ENCODE measurements around the gene HAVCR2. TPM values are rescaled to one million over a fixed set of nuclear protein-coding genes. Genes with fewer than 3 reads are reported as not detected.

HAVCR2 gene
- total and polyA plus RNA-seq, 3 experiments from 2014 or later = 6.3 to 7.5 (median 6.6) TPM

DNA sequence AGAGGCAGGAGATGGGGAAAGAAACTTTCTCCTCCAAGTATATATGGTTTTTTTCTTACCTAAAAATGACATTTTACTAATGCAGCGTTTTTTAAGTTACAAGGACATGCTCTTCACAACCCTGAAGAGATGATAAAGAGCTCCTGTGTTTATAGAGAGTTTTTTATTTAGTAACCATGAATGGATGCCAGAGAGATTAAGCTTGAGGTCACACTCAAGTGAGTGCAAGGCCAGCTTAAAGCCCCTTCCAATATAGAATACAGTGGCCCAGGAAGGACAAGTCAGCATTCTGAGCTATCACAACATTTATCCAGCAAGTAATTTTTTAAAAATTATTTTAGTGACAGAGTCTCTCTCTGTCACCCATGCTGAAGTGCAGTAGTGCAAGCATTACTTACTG is 6.7 kb upstream of the HAVCR2 start:
- no peak overlapping the region for H3K4me3 Mint-ChIP-seq
- H3K36me3 ChIP-seq (ENCODE audit: insufficient read depth, low read length) = no peaks in the 10 kb centered on the region
- peaks cover 9 to 18% (median 10%) of the 10 kb centered on the region in 3 donors for H3K4me1 Mint-ChIP-seq
- DNase-seq = no peak
- H3K9me3 ChIP-seq (ENCODE audit: low read length) = no peaks in the 10 kb centered on the region
- H3K4me1 ChIP-seq (ENCODE audit: insufficient read depth, low read length) = no peaks in the 10 kb centered on the region
- ChIA-PET CTCF (no interaction called here), POLR2A (no interaction called here)
- no peaks in the 10 kb centered on the region for H3K27me3 Mint-ChIP-seq
- H3K27me3 ChIP-seq (ENCODE audit: insufficient read depth, low read length, poor library complexity, severe bottlenecking) = no peaks in the 10 kb centered on the region
- H3K27ac Mint-ChIP-seq = peak overlapping the region in 2 of 8 donors; percentile 31 to 56
- H3K27ac ChIP-seq (ENCODE audit: low read depth, low read length) = no peak overlapping the region
- peaks cover 0 to 3% (median 0%) of the 10 kb centered on the region in 5 donors for H3K9me3 Mint-ChIP-seq
- H3K4me3 ChIP-seq (ENCODE audit: low read length) = no peak overlapping the region
- H3K36me3 Mint-ChIP-seq = peaks cover 0 to 4% (median 0%) of the 10 kb centered on the region in 3 donors

DNA sequence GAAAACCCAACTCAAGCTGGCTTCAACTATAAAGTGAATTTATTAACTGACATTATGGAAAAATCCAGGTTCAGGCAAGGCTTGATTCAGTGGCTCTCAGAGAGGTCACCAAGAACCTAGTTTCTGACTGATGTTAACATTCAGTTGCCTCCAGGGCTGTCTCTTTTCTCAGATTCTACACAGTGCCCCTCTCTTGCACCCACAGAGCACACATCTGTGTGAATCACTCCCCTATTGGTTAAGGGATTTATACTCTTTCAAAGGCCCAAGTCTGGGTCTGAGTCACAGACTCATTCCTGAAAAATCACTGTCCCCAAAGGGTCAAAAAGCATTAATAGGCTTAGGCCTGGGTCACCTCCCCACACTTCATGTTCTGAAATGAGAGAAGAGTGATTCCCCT is 6.2 kb upstream of the HAVCR2 start:
- Histone ChIP-seq H3K27ac (ENCODE audit: low read depth, low read length) (no peak overlapping the region), H3K4me1 (ENCODE audit: insufficient read depth, low read length) (no peaks in the 10 kb centered on the region), H3K36me3 (ENCODE audit: insufficient read depth, low read length) (no peaks in the 10 kb centered on the region), H3K9me3 (ENCODE audit: low read length) (no peaks in the 10 kb centered on the region), H3K4me3 (ENCODE audit: low read length) (no peak overlapping the region), H3K27me3 (ENCODE audit: insufficient read depth, low read length, poor library complexity, severe bottlenecking) (no peaks in the 10 kb centered on the region)
- Mint-ChIP-seq H3K4me3 (no peak overlapping the region), H3K36me3 (peaks cover 0 to 4% (median 0%) of the 10 kb centered on the region in 3 donors), H3K9me3 (peaks cover 0 to 3% (median 0%) of the 10 kb centered on the region in 5 donors), H3K27me3 (no peaks in the 10 kb centered on the region), H3K4me1 (peaks cover 10 to 22% (median 13%) of the 10 kb centered on the region in 3 donors), H3K27ac (peak overlapping the region in 1 of 8 donors; percentile 56)
- ChIA-PET POLR2A (no interaction called here), CTCF (interaction anchor here (1.7 kb wide), 1 partner anchor 17 kb away, joined by 4 read pairs; no protein-coding TSS in a partner anchor)
- DNase-seq = no peak

DNA sequence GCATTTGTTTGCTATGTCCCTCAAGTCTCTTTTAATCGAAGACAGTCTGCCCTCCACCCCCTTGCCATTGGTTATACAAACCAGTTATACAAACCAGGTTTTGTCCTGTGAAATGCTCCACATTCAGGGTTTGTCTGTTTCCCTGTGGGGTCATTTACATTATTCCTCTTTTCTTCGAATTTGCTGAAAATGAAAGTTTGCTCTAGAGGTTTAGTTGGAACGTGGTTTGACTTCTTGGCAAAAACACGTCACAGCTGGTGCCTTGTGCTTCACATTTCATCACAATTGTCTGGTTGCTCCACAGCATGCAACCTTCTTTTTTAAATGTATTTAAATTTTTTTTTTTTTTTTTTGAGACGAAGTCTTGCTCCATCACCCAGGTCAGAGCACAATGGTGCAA is 4.2 kb upstream of the HAVCR2 start:
- H3K27me3 ChIP-seq (ENCODE audit: insufficient read depth, low read length, poor library complexity, severe bottlenecking) = no peaks in the 10 kb centered on the region
- Mint-ChIP-seq H3K9me3 (no peaks in the 10 kb centered on the region), H3K4me1 (peaks cover 26 to 41% (median 32%) of the 10 kb centered on the region in 3 donors), H3K4me3 (no peak overlapping the region), H3K27ac (peak overlapping the region in 1 of 8 donors; percentile 29), H3K27me3 (no peaks in the 10 kb centered on the region), H3K36me3 (no peaks in the 10 kb centered on the region)
- H3K9me3 ChIP-seq (ENCODE audit: low read length) = no peaks in the 10 kb centered on the region
- H3K36me3 ChIP-seq (ENCODE audit: insufficient read depth, low read length) = no peaks in the 10 kb centered on the region
- peaks cover 17% of the 10 kb centered on the region for H3K4me1 ChIP-seq (ENCODE audit: insufficient read depth, low read length)
- no peak overlapping the region for H3K4me3 ChIP-seq (ENCODE audit: low read length)
- ChIA-PET CTCF (no interaction called here), POLR2A (no interaction called here)
- no peak overlapping the region for H3K27ac ChIP-seq (ENCODE audit: low read depth, low read length)
- no peak for DNase-seq

DNA sequence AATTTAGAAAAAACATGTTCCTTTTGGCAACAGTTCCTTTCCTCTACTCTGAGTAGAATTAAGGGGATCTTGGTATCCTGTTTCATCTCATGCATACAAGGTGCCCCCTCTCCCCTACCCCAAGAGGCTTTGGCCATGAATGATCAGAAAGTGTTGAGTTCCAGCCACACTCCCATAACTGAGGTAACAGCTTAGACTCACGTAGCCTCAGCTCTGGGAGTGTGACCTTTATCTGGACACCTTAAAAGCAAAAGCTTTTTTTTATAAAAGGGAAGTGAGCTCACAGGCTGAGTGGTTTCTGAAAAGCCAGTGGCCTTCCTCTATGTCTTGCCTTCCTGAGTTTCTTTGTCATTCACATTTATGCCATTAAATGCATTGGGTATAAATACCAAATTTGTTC is 900 bp upstream of the HAVCR2 start:
- Histone ChIP-seq H3K27ac (ENCODE audit: low read depth, low read length) (peak overlapping the region; percentile 34), H3K27me3 (ENCODE audit: insufficient read depth, low read length, poor library complexity, severe bottlenecking) (no peaks in the 10 kb centered on the region), H3K4me1 (ENCODE audit: insufficient read depth, low read length) (peaks cover 23% of the 10 kb centered on the region), H3K4me3 (ENCODE audit: low read length) (peak overlapping the region; percentile 62), H3K36me3 (ENCODE audit: insufficient read depth, low read length) (no peaks in the 10 kb centered on the region), H3K9me3 (ENCODE audit: low read length) (no peaks in the 10 kb centered on the region)
- no peaks in the 10 kb centered on the region for H3K27me3 Mint-ChIP-seq
- ChIA-PET CTCF (no interaction called here), POLR2A (interaction anchor here (2.2 kb wide), 1 partner anchor 33 kb away, joined by 12 read pairs; the partner anchor contains the start of gene MED7)
- no peaks in the 10 kb centered on the region for H3K36me3 Mint-ChIP-seq
- H3K4me1 Mint-ChIP-seq = peaks cover 29 to 40% (median 36%) of the 10 kb centered on the region in 3 donors
- peak overlapping the region; percentile 59 to 96 (median 92) for H3K27ac Mint-ChIP-seq
- no peaks in the 10 kb centered on the region for H3K9me3 Mint-ChIP-seq
- H3K4me3 Mint-ChIP-seq = peak overlapping the region; percentile 53 to 83 (median 80)
- DNase-seq = peak in 2 of 5 donors; percentile 17 to 31

DNA sequence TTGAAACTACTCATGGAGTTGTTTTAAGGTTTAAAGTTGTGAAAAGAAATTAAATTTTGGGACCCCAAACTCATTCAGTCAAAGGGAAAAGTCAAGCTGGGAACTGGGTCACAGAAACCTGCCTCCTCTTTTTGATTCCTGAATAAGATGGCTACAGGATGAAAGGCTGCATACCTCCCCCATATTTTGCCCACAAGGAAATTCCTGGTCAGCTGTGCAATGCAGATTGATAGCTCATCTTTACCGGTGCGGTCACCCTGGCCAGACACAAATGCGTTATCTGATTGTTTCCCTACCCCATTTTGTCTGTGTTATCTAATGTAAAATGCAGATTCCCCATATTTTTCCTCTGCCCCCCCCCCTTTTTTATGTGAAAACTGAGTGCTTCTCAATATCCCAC is 1.3 kb downstream of the HAVCR2 start:
- H3K4me1 Mint-ChIP-seq = peaks cover 29 to 43% (median 36%) of the 10 kb centered on the region in 3 donors
- no peaks in the 10 kb centered on the region for H3K27me3 ChIP-seq (ENCODE audit: insufficient read depth, low read length, poor library complexity, severe bottlenecking)
- H3K27ac Mint-ChIP-seq = peak overlapping the region in 6 of 8 donors; percentile 29 to 57 (median 40)
- ChIA-PET CTCF (no interaction called here), POLR2A (no interaction called here)
- H3K36me3 ChIP-seq (ENCODE audit: insufficient read depth, low read length) = no peaks in the 10 kb centered on the region
- H3K27me3 Mint-ChIP-seq = no peaks in the 10 kb centered on the region
- no peaks in the 10 kb centered on the region for H3K9me3 ChIP-seq (ENCODE audit: low read length)
- H3K27ac ChIP-seq (ENCODE audit: low read depth, low read length) = no peak overlapping the region
- DNase-seq = no peak
- no peak overlapping the region for H3K4me3 ChIP-seq (ENCODE audit: low read length)
- peaks cover 23% of the 10 kb centered on the region for H3K4me1 ChIP-seq (ENCODE audit: insufficient read depth, low read length)
- H3K36me3 Mint-ChIP-seq = peaks cover 0 to 2% (median 0%) of the 10 kb centered on the region in 3 donors
- no peaks in the 10 kb centered on the region for H3K9me3 Mint-ChIP-seq
- H3K4me3 Mint-ChIP-seq = peak overlapping the region in 3 of 7 donors; percentile 29 to 59 (median 47)

DNA sequence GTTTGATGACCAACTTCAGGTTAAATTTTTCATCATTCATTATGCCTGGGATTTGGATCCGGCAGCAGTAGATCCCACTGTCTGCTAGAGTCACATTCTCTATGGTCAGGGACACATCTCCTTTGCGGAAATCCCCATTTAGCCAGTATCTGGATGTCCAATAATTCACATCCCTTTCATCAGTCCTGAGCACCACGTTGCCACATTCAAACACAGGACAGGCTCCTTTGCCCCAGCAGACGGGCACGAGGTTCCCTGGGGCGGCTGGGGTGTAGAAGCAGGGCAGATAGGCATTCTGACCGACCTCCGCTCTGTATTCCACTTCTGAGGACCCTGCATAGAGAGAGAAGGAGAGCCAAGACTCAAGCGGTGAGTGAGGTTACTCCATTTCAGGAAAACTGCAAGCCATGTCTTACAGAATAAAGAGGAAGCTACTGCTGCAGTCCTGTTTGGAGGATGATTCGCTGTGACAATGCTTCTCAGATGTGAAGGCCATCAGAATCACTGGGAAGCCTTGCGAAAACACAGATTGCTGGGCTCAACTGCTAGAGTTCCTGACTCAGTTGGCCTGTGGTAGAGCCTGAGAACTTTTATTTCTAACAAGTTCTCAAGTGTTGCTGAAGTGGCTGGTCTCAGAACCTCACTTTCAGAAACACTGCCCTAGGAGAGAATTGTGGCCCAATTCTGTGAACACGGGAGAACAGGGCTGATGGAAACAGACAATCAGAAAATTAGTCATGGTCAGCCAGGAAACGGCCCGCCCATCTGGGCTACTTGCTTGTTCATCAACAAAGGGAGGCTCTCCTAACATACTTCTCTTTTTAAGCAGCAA is 2.0 kb downstream of the HAVCR2 start:
- Histone ChIP-seq H3K27me3 (ENCODE audit: insufficient read depth, low read length, poor library complexity, severe bottlenecking) (no peaks in the 10 kb centered on the region), H3K4me1 (ENCODE audit: insufficient read depth, low read length) (peaks cover 23% of the 10 kb centered on the region), H3K4me3 (ENCODE audit: low read length) (no peak overlapping the region), H3K36me3 (ENCODE audit: insufficient read depth, low read length) (no peaks in the 10 kb centered on the region), H3K27ac (ENCODE audit: low read depth, low read length) (no peak overlapping the region), H3K9me3 (ENCODE audit: low read length) (no peaks in the 10 kb centered on the region)
- Mint-ChIP-seq H3K27ac (peak overlapping the region in 4 of 8 donors; percentile 3 to 96 (median 52)), H3K27me3 (no peaks in the 10 kb centered on the region), H3K4me1 (peaks cover 29 to 43% (median 36%) of the 10 kb centered on the region in 3 donors), H3K9me3 (no peaks in the 10 kb centered on the region), H3K4me3 (peak overlapping the region in 4 of 7 donors; percentile 23 to 59 (median 42)), H3K36me3 (peaks cover 0 to 2% (median 0%) of the 10 kb centered on the region in 3 donors)
- CTCF ChIA-PET = no interaction called here
- POLR2A ChIA-PET = no interaction called here
- DNase-seq = no peak

DNA sequence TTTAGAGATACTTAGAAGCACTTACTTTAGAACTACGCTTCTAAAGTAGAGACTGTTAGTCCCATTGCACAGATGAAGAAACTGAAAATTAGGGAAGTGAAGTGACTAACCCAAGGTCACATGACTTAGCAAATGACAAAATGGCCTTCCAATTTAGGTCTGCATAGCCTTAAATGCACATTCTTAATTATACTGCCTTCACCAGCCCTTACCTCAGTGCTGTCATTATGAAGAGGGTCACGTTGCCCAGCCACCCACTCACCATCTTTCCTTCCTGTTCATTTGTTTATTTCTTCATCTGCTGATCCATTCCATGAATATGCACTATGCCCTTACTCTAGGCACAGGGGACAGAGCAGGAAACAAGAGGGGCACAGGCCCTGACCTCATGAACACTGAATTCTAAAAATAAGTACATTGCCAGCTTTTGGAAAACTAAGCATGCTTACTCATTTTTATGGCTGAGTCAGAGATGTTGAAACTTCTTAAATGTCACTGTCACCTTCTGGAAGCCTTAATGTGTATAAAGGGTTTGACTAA is 8.6 kb downstream of the HAVCR2 start:
- no peaks in the 10 kb centered on the region for H3K9me3 Mint-ChIP-seq
- no peaks in the 10 kb centered on the region for H3K27me3 Mint-ChIP-seq
- Histone ChIP-seq H3K36me3 (ENCODE audit: insufficient read depth, low read length) (no peaks in the 10 kb centered on the region), H3K27ac (ENCODE audit: low read depth, low read length) (no peak overlapping the region), H3K4me3 (ENCODE audit: low read length) (no peak overlapping the region), H3K4me1 (ENCODE audit: insufficient read depth, low read length) (no peaks in the 10 kb centered on the region), H3K9me3 (ENCODE audit: low read length) (no peaks in the 10 kb centered on the region), H3K27me3 (ENCODE audit: insufficient read depth, low read length, poor library complexity, severe bottlenecking) (no peaks in the 10 kb centered on the region)
- no peak overlapping the region for H3K4me3 Mint-ChIP-seq
- ChIA-PET POLR2A (no interaction called here), CTCF (no interaction called here)
- peak overlapping the region in 2 of 8 donors; percentile 3 to 82 for H3K27ac Mint-ChIP-seq
- no peak for DNase-seq
- H3K4me1 Mint-ChIP-seq = peaks cover 0 to 8% (median 3%) of the 10 kb centered on the region in 3 donors
- peaks cover 0 to 2% (median 0%) of the 10 kb centered on the region in 3 donors for H3K36me3 Mint-ChIP-seq

DNA sequence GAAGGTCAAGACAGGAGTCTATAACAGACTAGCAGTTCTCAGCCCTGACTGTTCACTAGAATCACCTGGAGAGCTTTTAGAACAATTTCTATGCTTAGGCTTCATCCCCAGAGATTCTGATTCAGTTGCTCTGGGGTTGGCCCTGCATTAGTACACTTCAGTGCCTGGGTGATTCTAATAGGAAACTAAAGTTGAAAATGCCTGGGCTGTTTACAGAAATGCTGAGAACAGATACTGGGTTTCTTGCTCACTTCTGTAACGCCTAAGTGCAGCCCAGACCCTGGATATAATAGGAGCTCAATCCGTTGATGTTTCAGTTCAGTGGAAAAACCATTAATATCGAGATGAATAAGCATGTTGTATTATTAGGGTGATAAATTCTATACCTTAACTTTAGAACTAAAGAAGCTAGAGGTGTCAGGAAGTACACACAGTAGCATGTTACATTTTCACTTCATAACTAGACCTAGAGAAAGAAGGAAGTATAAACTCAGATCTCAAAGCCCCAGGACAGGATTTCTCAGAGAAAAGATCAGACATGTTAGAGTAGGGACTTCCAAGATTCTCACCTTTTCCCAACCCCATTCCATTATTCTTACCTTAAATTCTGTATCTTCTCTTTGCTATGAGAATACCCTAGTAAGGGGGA is 20.4 kb downstream of the HAVCR2 start:
- peaks cover 0 to 2% (median 0%) of the 10 kb centered on the region in 5 donors for H3K9me3 Mint-ChIP-seq
- POLR2A ChIA-PET = no interaction called here
- no peaks in the 10 kb centered on the region for H3K27me3 Mint-ChIP-seq
- H3K4me3 Mint-ChIP-seq = no peak overlapping the region
- CTCF ChIA-PET = no interaction called here
- peaks cover 0 to 4% (median 0%) of the 10 kb centered on the region in 3 donors for H3K4me1 Mint-ChIP-seq
- peaks cover 4 to 6% (median 6%) of the 10 kb centered on the region in 3 donors for H3K36me3 Mint-ChIP-seq
- Histone ChIP-seq H3K27ac (ENCODE audit: low read depth, low read length) (no peak overlapping the region), H3K9me3 (ENCODE audit: low read length) (no peaks in the 10 kb centered on the region), H3K36me3 (ENCODE audit: insufficient read depth, low read length) (no peaks in the 10 kb centered on the region), H3K4me3 (ENCODE audit: low read length) (no peak overlapping the region), H3K27me3 (ENCODE audit: insufficient read depth, low read length, poor library complexity, severe bottlenecking) (no peaks in the 10 kb centered on the region), H3K4me1 (ENCODE audit: insufficient read depth, low read length) (no peaks in the 10 kb centered on the region)
- no peak for DNase-seq
- H3K27ac Mint-ChIP-seq = peak overlapping the region in 3 of 8 donors; percentile 0 to 76 (median 44)
